Stimulated activated naive CD8-positive, alpha-beta T cell treated with anti-CD3 and anti-CD28 coated beads, Interleukin-15, amount 100 ng/mL, for 72 hours (primary cell): Measurements from ENCODE around the gene GJA3.

Experiments
- ATAC-seq: fragments of 150-1000 bp; cut with Tn5 transposase; 2 replicates; pipeline ENCODE4 v1.10.0; 2021; ENCODE audit warnings: mild to moderate bottlenecking, moderate library complexity
- DNase-seq, 2 donors: peaks; one replicate each; pipeline ENCODE4 v3.0.0; 2021 to 2022
- H3K27ac Mint-ChIP-seq, 2 donors: one replicate each; pipeline ENCODE4 v1.8.0; 2022; ENCODE audit warnings: mild to moderate bottlenecking in 2 of 2, mixed read lengths in 2 of 2, moderate library complexity in 2 of 2
- H3K27me3 Mint-ChIP-seq: one replicate; pipeline ENCODE4 v1.8.0; 2022; ENCODE audit warnings: mixed read lengths
- H3K4me1 Mint-ChIP-seq: one replicate; pipeline ENCODE4 v1.8.0; 2022; ENCODE audit warnings: mild to moderate bottlenecking, mixed read lengths
- H3K4me3 Mint-ChIP-seq, 2 donors: one replicate each; pipeline ENCODE4 v1.8.0; 2022; ENCODE audit warnings: mild to moderate bottlenecking in 2 of 2, mixed read lengths in 2 of 2, moderate library complexity in 1 of 2
- H3K9me3 Mint-ChIP-seq, 2 donors: one replicate each; pipeline ENCODE4 v1.8.0; 2022; ENCODE audit warnings: mixed read lengths in 2 of 2

GJA3 gene

DNA sequence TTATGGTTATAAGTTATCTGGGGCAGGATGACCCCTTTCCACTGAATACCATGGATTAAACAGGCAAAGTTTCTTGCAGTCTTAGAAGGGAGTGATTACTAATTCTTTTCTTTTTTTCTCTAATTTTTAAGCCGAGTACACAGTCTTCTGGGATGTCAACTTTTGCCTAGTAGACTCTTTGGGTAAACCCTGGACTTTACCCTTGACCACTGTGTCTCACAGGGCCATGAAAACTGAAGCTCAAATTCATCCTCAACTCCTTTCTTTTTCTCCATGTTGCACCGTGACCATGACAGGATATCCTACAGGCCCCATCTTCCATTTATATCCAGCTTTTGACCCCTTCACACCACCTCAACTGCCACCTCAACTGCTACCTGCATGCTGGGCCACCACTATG is 51.8 kb downstream of the GJA3 start:
- Mint-ChIP-seq H3K4me1 (no peaks in the 10 kb centered on the region), H3K4me3 (no peak overlapping the region), H3K9me3 (no peaks in the 10 kb centered on the region), H3K27ac (no peak overlapping the region), H3K27me3 (peaks cover 38% of the 10 kb centered on the region)
- DNase-seq = no peak
- no peak for ATAC-seq

DNA sequence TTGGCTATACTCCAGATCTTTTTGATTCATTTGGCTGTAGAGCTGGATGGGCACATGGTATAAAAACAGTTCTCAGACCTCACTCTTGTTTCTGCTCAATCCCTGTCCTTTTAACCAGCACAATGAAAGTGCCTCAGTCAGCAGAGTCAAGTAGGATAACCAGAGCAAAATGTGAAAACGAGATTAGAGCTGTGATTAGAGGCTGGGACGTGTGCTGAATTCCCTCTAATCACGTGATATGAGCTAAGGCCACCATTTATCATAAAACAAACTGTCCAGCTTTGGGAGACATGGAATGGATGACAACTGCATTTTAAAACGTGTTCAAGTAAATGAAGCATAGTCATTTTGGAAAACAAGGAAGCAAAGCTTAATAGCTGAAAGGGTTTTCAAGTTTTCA is 54.1 kb downstream of the GJA3 start:
- Mint-ChIP-seq H3K27ac (no peak overlapping the region), H3K4me3 (no peak overlapping the region), H3K4me1 (no peaks in the 10 kb centered on the region), H3K27me3 (peaks cover 54% of the 10 kb centered on the region), H3K9me3 (no peaks in the 10 kb centered on the region)
- no peak for DNase-seq
- ATAC-seq = no peak

DNA sequence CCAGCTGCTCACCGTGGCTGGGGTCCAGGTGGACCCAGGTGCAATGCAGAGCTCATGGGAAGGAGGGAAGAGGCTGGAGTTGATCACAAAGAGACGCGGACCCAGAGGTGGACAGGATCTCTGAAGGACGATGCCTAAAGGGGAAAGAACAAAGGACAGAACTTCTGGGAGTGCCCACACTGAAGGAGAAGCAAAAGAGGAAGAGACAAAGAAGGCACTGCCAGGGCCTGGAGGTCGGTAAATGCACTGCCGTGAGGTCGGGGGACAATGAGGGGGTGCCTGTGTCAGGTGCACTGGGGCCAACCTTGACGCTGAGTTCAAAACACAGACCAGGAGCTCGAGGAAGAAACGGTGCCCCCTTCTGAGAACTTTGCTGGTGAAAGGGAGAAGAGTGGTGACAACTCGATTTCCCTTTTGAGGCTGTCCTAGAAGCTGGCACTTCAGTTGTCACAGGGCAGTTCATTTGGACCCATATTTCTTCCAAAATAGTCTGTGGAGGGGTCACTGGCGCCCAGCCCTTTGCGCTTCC is 55.6 kb downstream of the GJA3 start:
- ATAC-seq = no peak
- no peak overlapping the region for H3K4me3 Mint-ChIP-seq
- H3K9me3 Mint-ChIP-seq = no peaks in the 10 kb centered on the region
- H3K27ac Mint-ChIP-seq = peak overlapping the region in 1 of 2 donors; percentile 39
- H3K27me3 Mint-ChIP-seq = peaks cover 59% of the 10 kb centered on the region
- no peaks in the 10 kb centered on the region for H3K4me1 Mint-ChIP-seq
- DNase-seq = no peak

DNA sequence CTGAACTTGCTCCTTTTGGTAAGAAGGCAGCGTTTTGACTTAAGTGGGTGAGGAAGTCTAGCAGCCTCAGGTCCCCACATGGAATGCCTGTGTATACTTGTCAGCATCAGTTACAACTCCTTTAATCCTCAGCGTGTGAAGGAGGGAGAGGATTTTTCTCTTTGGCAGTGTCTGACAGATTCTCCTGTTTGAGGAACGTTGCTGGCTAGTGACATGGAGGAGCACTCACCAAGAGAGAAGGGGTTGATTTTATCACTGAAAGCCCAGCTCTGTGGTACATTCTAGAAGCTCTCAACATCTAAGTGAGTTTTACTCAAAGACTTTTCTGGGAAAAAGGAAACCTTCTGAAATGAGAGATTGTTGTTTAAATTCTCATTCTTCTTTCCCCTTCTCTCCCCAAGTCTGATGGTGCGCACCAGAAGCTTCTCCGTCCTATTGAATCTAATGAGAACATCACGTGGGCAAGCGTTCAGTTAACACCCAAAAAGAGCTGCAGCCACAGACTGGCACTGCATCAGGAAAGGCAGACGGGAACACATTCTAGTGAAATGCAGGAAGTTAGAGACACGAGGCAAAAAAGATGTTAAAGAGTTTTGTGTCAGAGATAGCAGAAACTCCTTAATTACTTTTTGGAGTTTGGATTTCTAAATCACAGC is 58.2 kb downstream of the GJA3 start:
- ATAC-seq (no peak), DNase-seq (no peak)
- Mint-ChIP-seq H3K4me1 (no peaks in the 10 kb centered on the region), H3K27ac (no peak overlapping the region), H3K9me3 (no peaks in the 10 kb centered on the region), H3K4me3 (no peak overlapping the region), H3K27me3 (peaks cover 84% of the 10 kb centered on the region)

DNA sequence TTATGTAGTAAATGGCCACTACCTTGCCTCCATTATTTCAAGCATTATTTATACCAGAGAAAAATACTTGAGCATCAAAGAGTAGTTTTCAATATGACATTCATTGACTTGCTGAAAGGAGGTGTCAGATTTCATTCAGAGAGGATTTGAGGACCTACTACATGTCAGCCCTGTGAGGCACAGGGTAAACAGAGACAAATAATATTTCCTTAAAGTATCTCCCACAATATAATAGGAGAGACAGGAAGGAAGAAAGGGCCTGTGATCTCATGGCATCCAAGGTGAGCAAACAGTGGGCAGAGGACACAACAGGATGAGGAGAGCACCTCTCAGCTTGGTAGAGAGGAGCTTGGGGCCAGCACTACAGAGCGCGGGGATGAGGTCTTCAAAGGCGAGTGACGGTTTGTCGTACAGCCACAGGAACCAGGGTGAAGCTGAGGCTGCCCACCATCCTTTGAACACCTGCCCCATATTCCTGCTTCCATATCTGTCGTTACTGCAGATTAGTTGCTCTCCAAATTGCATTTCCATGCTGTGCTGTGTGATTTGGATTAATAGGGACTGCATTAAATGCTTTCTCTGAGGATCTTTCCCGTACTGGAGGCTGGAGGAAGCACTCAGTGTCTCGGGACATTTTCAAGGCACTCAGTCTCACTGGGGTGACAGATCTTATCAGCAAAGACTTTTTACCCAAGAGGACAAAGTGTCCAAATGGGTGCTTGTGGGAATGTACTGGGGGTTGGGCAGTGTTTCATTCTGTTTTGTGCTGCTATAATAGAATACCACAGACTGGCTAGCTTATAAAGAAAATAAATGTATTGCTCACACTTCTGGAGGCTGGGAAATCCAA is 59.2 kb downstream of the GJA3 start:
- H3K27ac Mint-ChIP-seq = peak overlapping the region in 1 of 2 donors; percentile 31
- H3K9me3 Mint-ChIP-seq = no peaks in the 10 kb centered on the region
- no peak for ATAC-seq
- H3K4me3 Mint-ChIP-seq = no peak overlapping the region
- no peaks in the 10 kb centered on the region for H3K4me1 Mint-ChIP-seq
- H3K27me3 Mint-ChIP-seq = peaks cover 74% of the 10 kb centered on the region
- no peak for DNase-seq

DNA sequence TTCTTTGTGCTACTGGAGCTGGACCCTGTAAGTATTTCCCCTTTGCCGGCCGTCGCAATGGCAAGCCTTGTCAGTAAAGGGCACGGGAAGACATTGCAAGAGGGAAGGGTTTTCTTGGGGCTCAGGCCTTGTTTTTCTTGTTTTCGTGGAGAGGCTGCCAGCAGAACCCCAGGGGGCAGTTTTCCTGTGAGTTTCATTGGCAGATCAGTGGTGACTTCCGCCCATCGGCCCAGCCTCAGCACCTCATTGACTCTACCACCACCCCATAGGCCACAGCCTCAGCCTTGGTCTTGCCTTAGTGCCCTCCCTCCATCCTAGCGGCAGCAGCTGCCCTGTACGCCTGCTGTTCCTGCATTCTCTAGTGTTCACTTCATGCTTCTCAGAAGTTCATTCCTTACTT is 61.5 kb downstream of the GJA3 start:
- peaks cover 56% of the 10 kb centered on the region for H3K27me3 Mint-ChIP-seq
- no peak for ATAC-seq
- H3K9me3 Mint-ChIP-seq = no peaks in the 10 kb centered on the region
- H3K4me3 Mint-ChIP-seq = no peak overlapping the region
- no peak for DNase-seq
- H3K4me1 Mint-ChIP-seq = no peaks in the 10 kb centered on the region
- H3K27ac Mint-ChIP-seq = peak overlapping the region in 1 of 2 donors; percentile 7

DNA sequence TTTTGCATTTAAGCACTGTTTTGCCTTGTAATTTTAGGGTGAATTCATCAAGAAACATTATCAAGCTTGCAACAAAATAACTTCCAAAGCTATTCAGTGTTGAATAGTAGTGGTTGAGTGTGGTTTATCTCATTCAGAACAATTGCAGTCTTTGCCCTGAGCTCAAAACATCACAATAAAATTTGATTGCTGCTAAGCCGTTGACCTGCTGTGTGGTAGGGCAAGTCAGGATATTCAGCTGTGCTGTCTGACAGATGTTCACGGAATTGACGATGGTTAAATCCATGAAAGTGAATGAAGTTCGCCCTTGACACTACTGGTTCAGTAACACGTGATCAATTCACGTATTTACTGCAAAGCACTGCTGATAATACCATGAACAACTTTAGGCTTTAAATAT is 66.9 kb downstream of the GJA3 start:
- H3K27ac Mint-ChIP-seq = no peak overlapping the region
- H3K4me1 Mint-ChIP-seq = no peaks in the 10 kb centered on the region
- peaks cover 12% of the 10 kb centered on the region for H3K27me3 Mint-ChIP-seq
- H3K4me3 Mint-ChIP-seq = no peak overlapping the region
- ATAC-seq (no peak), DNase-seq (no peak)
- no peaks in the 10 kb centered on the region for H3K9me3 Mint-ChIP-seq

DNA sequence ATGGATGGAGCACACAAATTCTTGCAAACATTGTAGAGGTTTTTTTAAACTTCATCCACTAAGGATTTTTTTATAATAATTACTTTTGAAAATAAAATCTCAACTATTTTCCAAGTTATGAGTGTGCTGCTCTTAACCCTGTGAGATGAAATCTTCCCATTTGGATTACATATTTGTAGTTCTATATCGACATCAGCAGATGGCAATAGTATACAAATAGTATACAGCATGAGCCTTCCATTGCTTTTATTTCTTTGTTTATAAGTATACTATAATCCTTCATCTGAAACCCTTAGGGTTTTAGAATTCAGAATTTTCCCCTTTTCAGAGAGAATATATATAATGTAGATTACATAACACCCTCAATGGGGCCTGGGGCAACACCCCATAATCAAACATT is 70.5 kb downstream of the GJA3 start:
- Mint-ChIP-seq H3K27me3 (no peaks in the 10 kb centered on the region), H3K4me3 (no peak overlapping the region), H3K9me3 (no peaks in the 10 kb centered on the region), H3K4me1 (no peaks in the 10 kb centered on the region), H3K27ac (no peak overlapping the region)
- DNase-seq (no peak), ATAC-seq (no peak)
